H9 (cell line): ENCODE measurements around the gene LUZP2. TPM values are rescaled to one million over a fixed set of nuclear protein-coding genes. Genes with fewer than 3 reads are reported as not detected.

Experiments
- DNase-seq: peaks from one replicate; pipeline ENCODE4 v3.0.0-alpha.2; 2017
- H2AFZ ChIP-seq: one replicate; pipeline ENCODE4 v1.6.1; 2013; ENCODE audit warnings: mild to moderate bottlenecking, low read length, control low read depth, moderate library complexity
- H2AK5ac ChIP-seq: 2 replicates; pipeline ENCODE4 v1.6.1; 2013; ENCODE audit warnings: low read length, control low read depth, mixed read lengths; ENCODE audit not compliant: insufficient read length
- H2BK120ac ChIP-seq: one replicate; pipeline ENCODE4 v1.6.1; 2013; ENCODE audit warnings: low read depth, mild to moderate bottlenecking, low read length, control low read depth, inconsistent platforms; ENCODE audit not compliant: poor library complexity, severe bottlenecking
- H2BK12ac ChIP-seq: 2 replicates; pipeline ENCODE4 v1.6.1; 2013; ENCODE audit warnings: low read length, control low read depth, mixed read lengths, low read depth; ENCODE audit not compliant: insufficient read length
- H2BK15ac ChIP-seq: 2 replicates; pipeline ENCODE4 v1.6.1; 2013; ENCODE audit warnings: low read depth, low read length, control low read depth
- H2BK20ac ChIP-seq: one replicate; pipeline ENCODE4 v1.6.1; 2013; ENCODE audit warnings: low read depth, mild to moderate bottlenecking, low read length, control low read depth, inconsistent platforms; ENCODE audit not compliant: poor library complexity, severe bottlenecking
- H2BK5ac ChIP-seq: 2 replicates; pipeline ENCODE4 v1.6.1; 2013; ENCODE audit warnings: low read length, control low read depth, mixed read lengths; ENCODE audit not compliant: insufficient read length
- H3K14ac ChIP-seq: 2 replicates; pipeline ENCODE4 v1.6.1; 2013; ENCODE audit warnings: low read length, control low read depth; ENCODE audit not compliant: insufficient read depth
- H3K18ac ChIP-seq: 2 replicates; pipeline ENCODE4 v1.6.1; 2013; ENCODE audit warnings: low read depth, mild to moderate bottlenecking, mixed read lengths, low read length, control low read depth; ENCODE audit not compliant: insufficient read length
- H3K23ac ChIP-seq: 2 replicates; pipeline ENCODE4 v1.6.1; 2013; ENCODE audit warnings: low read length, control low read depth, mixed read lengths, low read depth; ENCODE audit not compliant: insufficient read length
- H3K23me2 ChIP-seq: 2 replicates; pipeline ENCODE4 v1.6.1; 2013; ENCODE audit warnings: low read depth, mild to moderate bottlenecking, mixed read lengths, low read length, control low read depth; ENCODE audit not compliant: insufficient read length, poor library complexity, severe bottlenecking
- H3K27ac ChIP-seq: 2 replicates; pipeline ENCODE4 v1.5.1; 2013; ENCODE audit warnings: low read length, control low read depth, mixed read lengths, low read depth; ENCODE audit not compliant: insufficient read length
- H3K27me3 ChIP-seq: 2 replicates; pipeline ENCODE4 v1.6.1; 2013; ENCODE audit warnings: low read length, control low read depth, inconsistent platforms; ENCODE audit not compliant: insufficient read depth
- H3K4ac ChIP-seq: 2 replicates; pipeline ENCODE4 v1.6.1; 2013; ENCODE audit warnings: low read depth, mild to moderate bottlenecking, control low read depth, inconsistent platforms, low read length, moderate library complexity
- H3K4me1 ChIP-seq: 2 replicates; pipeline ENCODE4 v1.6.1; 2013; ENCODE audit warnings: low read length, control low read depth, inconsistent platforms; ENCODE audit not compliant: insufficient read depth
- H3K4me2 ChIP-seq: 2 replicates; pipeline ENCODE4 v1.6.1; 2013; ENCODE audit warnings: low read length, control low read depth, mixed read lengths; ENCODE audit not compliant: insufficient read length, insufficient read depth
- H3K56ac ChIP-seq: 2 replicates; pipeline ENCODE4 v1.6.1; 2013; ENCODE audit warnings: low read depth, mild to moderate bottlenecking, mixed read lengths, low read length, control low read depth; ENCODE audit not compliant: insufficient read length
- H3K79me1 ChIP-seq: 2 replicates; pipeline ENCODE4 v1.6.1; 2013; ENCODE audit warnings: low read depth, mild to moderate bottlenecking, moderate library complexity, low read length, control low read depth, inconsistent platforms; ENCODE audit not compliant: insufficient read depth, poor library complexity, severe bottlenecking
- H3K79me2 ChIP-seq: 2 replicates; pipeline ENCODE4 v1.6.1; 2013; ENCODE audit warnings: low read length, control low read depth, inconsistent platforms; ENCODE audit not compliant: insufficient read depth
- H3K9ac ChIP-seq: 2 replicates; pipeline ENCODE4 v1.6.1; 2013; ENCODE audit warnings: low read length, control low read depth, mixed read lengths; ENCODE audit not compliant: insufficient read length; ENCODE audit errors: extremely low read depth
- H3K9me3 ChIP-seq: one replicate; pipeline ENCODE4 v1.6.1; 2013; ENCODE audit warnings: low read depth, low read length, inconsistent platforms; ENCODE audit not compliant: control insufficient read depth
- H3T11ph ChIP-seq: one replicate; pipeline ENCODE4 v1.6.1; 2013; ENCODE audit warnings: mild to moderate bottlenecking, low read length, control low read depth, inconsistent platforms
- H4K20me1 ChIP-seq: one replicate; pipeline ENCODE4 v1.6.1; 2013; ENCODE audit not compliant: control insufficient read depth, insufficient read length, insufficient read depth
- H4K5ac ChIP-seq: 2 replicates; pipeline ENCODE4 v1.6.1; 2013; ENCODE audit warnings: low read depth, mild to moderate bottlenecking, mixed read lengths, low read length, control low read depth; ENCODE audit not compliant: insufficient read length
- H4K8ac ChIP-seq: replicated peaks from 2 replicates; pipeline ENCODE4 v1.6.1; 2013; ENCODE audit warnings: low read length, control low read depth, mixed read lengths, low read depth; ENCODE audit not compliant: insufficient read length
- H4K91ac ChIP-seq: 2 replicates; pipeline ENCODE4 v1.6.1; 2013; ENCODE audit warnings: low read depth, mild to moderate bottlenecking, moderate library complexity, mixed read lengths, low read length, control low read depth; ENCODE audit not compliant: insufficient read length
- H3K27ac Mint-ChIP-seq, 3 experiments: 2 replicates in 2 of 3; 3 replicates in 1 of 3; pipeline ENCODE4 v1.8.0; 2020 to 2021; ENCODE audit warnings: mixed read lengths in 3 of 3, mild to moderate bottlenecking in 1 of 3, moderate library complexity in 1 of 3
- H3K27me3 Mint-ChIP-seq: 2 replicates; pipeline ENCODE4 v1.8.0; 2021; ENCODE audit warnings: low read depth, mild to moderate bottlenecking, moderate library complexity, mixed read lengths
- H3K36me3 Mint-ChIP-seq, 3 experiments: 2 replicates in 2 of 3; 3 replicates in 1 of 3; pipeline ENCODE4 v1.8.0; 2020 to 2021; ENCODE audit warnings: low read depth in 3 of 3, mixed read lengths in 3 of 3; ENCODE audit not compliant: insufficient read depth in 1 of 3
- H3K4me1 Mint-ChIP-seq, 2 experiments: 2 replicates each; pipeline ENCODE4 v1.8.0; 2020; ENCODE audit warnings: mixed read lengths in 2 of 2
- H3K4me3 Mint-ChIP-seq, 2 experiments: 2 replicates in 1 of 2; 3 replicates in 1 of 2; pipeline ENCODE4 v1.8.0; 2020 to 2021; ENCODE audit warnings: mild to moderate bottlenecking in 2 of 2, mixed read lengths in 2 of 2, moderate library complexity in 1 of 2
- H3K9me3 Mint-ChIP-seq, 2 experiments: 2 replicates in 1 of 2; 3 replicates in 1 of 2; pipeline ENCODE4 v1.8.0; 2020; ENCODE audit warnings: mild to moderate bottlenecking in 2 of 2, mixed read lengths in 2 of 2, moderate library complexity in 1 of 2
- CTCF ChIP-seq: fragments of 200-600 bp; sonication (generic); conservative IDR thresholded peaks from 3 replicates; pipeline ENCODE4 v1.8.0; 2021; ENCODE audit warnings: antibody characterized with exemption, mild to moderate bottlenecking
- WGBS: extraction: QIAGEN DNeasy Blood & Tissue Kit; methylation state at CpG from one replicate; pipeline ENCODE4 v1.1.7; 2013; ENCODE audit warnings: missing lambda C conversion rate, low lambda C conversion rate, mixed read lengths; ENCODE audit not compliant: insufficient read length; ENCODE audit errors: extremely low coverage; 5-methylcytosine and 5-hydroxymethylcytosine counted together
- total RNA-seq: library from RNA; stranded (reverse); gene quantifications from 2 replicates; pipeline ENCODE4 v1.2.1, GENCODE V29; 2021

The LUZP2 gene
- total RNA-seq, 1 experiment from 2014 or later, result 25.4 TPM

GRCh38 chr11:25066706-25067105, 569.9 kb downstream of the LUZP2 start:
- Histone ChIP-seq H2BK120ac (no peak overlapping the region), H3K9ac (no peak overlapping the region), H2BK12ac (no peak overlapping the region), H3K14ac (no peak overlapping the region), H2AK5ac (no peak overlapping the region), H3K18ac (no peak overlapping the region), H3T11ph (no peak overlapping the region), H4K5ac (no peak overlapping the region), H3K27me3 (no peaks in the 10 kb centered on the region), H3K9me3 (no peaks in the 10 kb centered on the region), H4K91ac (no peak overlapping the region), H3K23ac (no peak overlapping the region), H2BK15ac (no peak overlapping the region), H3K27ac (no peak overlapping the region), H2BK20ac (no peak overlapping the region), H3K4me1 (no peaks in the 10 kb centered on the region), H4K20me1 (no peaks in the 10 kb centered on the region), H3K79me2 (no peaks in the 10 kb centered on the region), H3K4me2 (no peak overlapping the region), H3K23me2 (no peaks in the 10 kb centered on the region), H3K56ac (no peak overlapping the region), H3K4ac (no peak overlapping the region), H3K79me1 (no peaks in the 10 kb centered on the region), H2AFZ (no peak overlapping the region), H4K8ac (no peak overlapping the region), H2BK5ac (no peak overlapping the region)
- no peak overlapping the region for H3K4me3 Mint-ChIP-seq
- TF ChIP-seq CTCF, result no peak
- peaks cover 2 to 6% of the 10 kb centered on the region in 2 experiments; a peak in 2 of 5 replicates for H3K9me3 Mint-ChIP-seq
- H3K36me3 Mint-ChIP-seq, result peaks cover 0 to 8% (median 7%) of the 10 kb centered on the region in 3 experiments; a peak in 3 of 7 replicates
- peaks cover 2 to 5% of the 10 kb centered on the region in 2 experiments; a peak in 3 of 4 replicates for H3K4me1 Mint-ChIP-seq
- no peak for DNase-seq
- H3K27ac Mint-ChIP-seq, result no peak overlapping the region
- no peaks in the 10 kb centered on the region for H3K27me3 Mint-ChIP-seq
- WGBS, result no CpG with 5 or more reads among the region's 2 CpGs
